Activated naive CD4-positive, alpha-beta T cell treated with Interleukin-2 at 50 U/mL for 16 hours (primary cell): Measurements from ENCODE around the gene HECTD4.
"Not testable (repeated sequence)": the region's sequence is repeated elsewhere in the genome, so short reads cannot be mapped to it uniquely, and the experiment has no call there.

ENCODE experiments used
- DNase-seq: peaks from one replicate; pipeline ENCODE4 v3.0.0-alpha.2; 2020

The HECTD4 gene

GRCh38 chr12:112381883-112382796 is at the start of gene HECTD4:
Gene HECTD4, minus strand, starts transcription at chr12:112382431. Its CDS starts 303 bp downstream, at chr12:112382128.
- peak; percentile 95 for DNase-seq

- no peak for DNase-seq
These were observed 49.7 kb upstream of the HECTD4 start for GRCh38 chr12:112431965-112432364.

- no peak for DNase-seq
These were observed 48.7 kb upstream of the HECTD4 start for GRCh38 chr12:112430929-112431328.

- no peak for DNase-seq
These were observed 45.5 kb upstream of the HECTD4 start for GRCh38 chr12:112427760-112428159.

GRCh38 chr12:112425582-112426382 is 43.6 kb upstream of the HECTD4 start:
- no peak for DNase-seq

GRCh38 chr12:112424126-112424525 is 41.9 kb upstream of the HECTD4 start:
- DNase-seq, result no peak

DNA sequence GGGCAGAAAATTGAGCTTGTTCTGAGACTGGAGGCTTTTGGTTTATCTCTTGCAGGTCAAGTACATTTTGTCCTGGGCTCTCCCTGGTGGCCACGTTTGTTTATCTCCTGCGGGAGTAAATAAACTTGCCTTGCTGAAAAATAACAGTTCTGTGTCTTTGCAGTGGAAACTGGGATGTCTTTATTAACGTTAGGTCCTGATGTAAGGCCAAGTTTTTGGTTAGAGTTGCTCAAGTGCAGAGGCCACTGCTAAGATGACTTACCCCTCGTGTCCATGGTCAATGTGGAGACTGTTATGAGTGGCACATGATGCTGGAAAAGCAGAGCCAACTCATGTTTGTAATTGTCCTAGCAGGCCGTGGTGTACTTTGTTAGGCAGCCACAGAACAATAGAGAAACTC is 40.3 kb upstream of the HECTD4 start:
- DNase-seq, result no peak

GRCh38 chr12:112421363-112421762 is 39.1 kb upstream of the HECTD4 start:
- DNase-seq, result no peak

GRCh38 chr12:112420740-112421139 is 38.5 kb upstream of the HECTD4 start:
- no peak for DNase-seq

- DNase-seq, result no peak
These were observed 37.3 kb upstream of the HECTD4 start for GRCh38 chr12:112419297-112420133.

DNA sequence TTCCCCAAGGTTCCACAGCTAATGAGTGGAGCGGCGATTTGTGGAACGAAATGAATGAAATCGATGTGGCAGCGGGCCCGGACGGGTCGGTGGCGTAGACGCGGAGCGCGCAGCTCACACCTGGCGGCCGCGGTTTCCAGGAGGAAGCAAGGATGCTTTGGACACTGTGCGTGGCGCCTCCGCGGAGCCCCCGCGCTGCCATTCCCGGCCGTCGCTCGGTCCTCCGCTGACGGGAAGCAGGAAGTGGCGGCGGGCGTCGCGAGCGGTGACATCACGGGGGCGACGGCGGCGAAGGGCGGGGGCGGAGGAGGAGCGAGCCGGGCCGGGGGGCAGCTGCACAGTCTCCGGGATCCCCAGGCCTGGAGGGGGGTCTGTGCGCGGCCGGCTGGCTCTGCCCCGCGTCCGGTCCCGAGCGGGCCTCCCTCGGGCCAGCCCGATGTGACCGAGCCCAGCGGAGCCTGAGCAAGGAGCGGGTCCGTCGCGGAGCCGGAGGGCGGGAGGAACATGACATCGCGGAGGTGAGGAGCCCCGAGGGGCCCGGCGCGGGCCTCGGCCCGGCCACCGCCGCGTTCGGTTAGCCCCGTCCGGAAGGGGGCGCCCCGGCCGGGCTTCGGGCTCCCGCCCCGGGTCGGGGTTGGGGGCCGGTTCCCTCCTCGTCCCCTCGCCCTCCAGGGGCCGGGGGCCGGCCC is 36.5 kb upstream of the HECTD4 start, which contains the start of gene PTPN11:
PTPN11 (plus strand) TSS at position 340 of the 689 bp plus-strand sequence; CDS start at position 505, 165 bp downstream.
- peak; percentile 91 for DNase-seq

GRCh38 chr12:112418273-112418607 is 36.0 kb upstream of the HECTD4 start:
- DNase-seq, result no peak

DNA sequence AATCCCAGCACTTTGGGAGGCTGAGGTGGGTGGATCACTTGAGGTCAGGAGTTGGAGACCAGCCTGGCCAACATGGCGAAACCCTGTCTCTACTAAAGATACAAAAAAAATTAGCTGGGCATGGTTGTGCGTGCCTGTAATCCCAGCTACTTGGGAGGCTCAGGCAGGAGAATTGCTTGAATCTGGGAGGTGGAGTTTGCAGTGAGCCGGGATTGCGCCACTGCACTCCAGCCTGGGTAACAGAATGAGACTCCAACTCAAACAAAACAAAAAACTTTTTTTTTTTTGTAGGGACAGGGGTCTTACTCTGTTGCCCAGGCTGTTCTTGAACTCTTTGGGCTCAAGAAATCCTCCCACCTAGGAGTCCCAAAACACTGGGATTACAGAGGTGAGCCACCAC is 33.2 kb upstream of the HECTD4 start:
- DNase-seq, result not testable (repeated sequence)

GRCh38 chr12:112413855-112414625 is 31.8 kb upstream of the HECTD4 start:
- DNase-seq, result no peak

DNA sequence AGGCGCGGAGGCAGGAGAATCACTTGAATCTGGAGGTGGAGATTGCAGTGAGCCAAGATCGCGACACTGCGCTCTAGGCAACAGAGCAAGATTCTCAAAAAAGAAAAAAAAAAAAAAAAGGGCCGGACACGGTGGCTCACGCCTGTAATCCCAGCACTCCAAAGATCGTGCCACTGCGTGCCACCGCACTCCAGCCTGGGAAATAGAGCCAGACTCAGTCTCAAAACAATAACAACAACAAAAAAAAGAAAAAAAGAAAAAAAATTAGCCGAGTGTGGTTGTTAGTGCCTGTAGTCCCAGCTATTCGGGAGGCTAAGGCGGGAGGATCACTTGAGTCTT is 27.6 kb upstream of the HECTD4 start:
- no peak for DNase-seq

- peak; percentile 78 for DNase-seq
These were observed 27.1 kb upstream of the HECTD4 start, which contains the start of gene RPL6 for GRCh38 chr12:112409064-112409905. Gene RPL6, minus strand, starts transcription at chr12:112409605. Its CDS starts 949 bp downstream, at chr12:112408656.

- DNase-seq, result peak; percentile 27
These were observed 26.4 kb upstream of the HECTD4 start for GRCh38 chr12:112408621-112409020.

DNA sequence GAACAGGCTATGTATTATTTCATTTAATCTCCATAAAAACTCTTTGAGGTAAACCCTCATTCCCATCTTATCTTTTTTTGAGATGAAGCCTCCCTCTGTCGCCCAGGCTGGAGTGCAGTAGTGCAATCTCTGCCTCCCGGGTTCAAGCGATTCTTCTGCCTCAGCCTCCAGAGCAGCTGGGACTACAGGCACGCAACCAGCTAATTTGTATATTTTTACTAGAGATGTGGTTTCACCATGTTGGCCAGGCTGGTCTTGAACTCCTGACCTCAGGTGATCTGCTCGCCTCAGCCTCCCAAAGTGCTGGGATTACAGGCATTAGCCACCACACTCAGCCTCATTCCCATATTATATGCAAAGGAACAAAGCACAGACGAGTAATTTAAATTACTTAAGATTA is 25.5 kb upstream of the HECTD4 start:
- DNase-seq, result not testable (repeated sequence)

- DNase-seq, result no peak
These were observed 24.6 kb upstream of the HECTD4 start for GRCh38 chr12:112406519-112407488.
